Measurements from ENCODE around the gene PRTG.

Gene PRTG

DNA sequence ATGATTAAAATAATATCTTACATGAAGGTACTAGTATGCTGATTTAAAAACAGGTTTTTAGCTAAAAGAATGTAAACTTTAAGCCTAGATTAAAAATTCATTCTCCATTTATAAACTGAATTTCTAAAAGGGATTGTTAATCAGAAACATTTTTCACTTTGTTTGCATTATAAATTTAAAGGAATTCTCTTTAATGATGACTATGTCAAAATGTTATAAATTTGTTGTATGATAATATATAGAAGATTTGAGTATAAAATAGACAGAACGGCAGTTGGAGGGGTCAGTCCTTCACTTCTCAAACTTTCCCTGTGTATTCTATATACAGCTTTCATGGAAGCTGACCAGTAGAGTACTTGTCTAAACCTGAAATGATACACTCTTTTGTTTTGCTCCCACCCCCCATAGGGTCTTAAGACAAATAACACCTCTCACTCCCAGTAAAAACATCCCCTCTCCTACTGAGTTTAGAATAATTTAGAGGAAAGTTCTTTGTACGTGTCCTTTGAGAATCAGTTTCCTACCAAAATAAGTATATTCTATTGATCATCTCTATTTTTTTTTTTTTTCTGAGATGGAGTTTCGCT lies 90.0 kb downstream of the PRTG start:
- DNase-seq (ENCODE audit: low read depth) = no peak
- TF ChIP-seq, protein P1, sequence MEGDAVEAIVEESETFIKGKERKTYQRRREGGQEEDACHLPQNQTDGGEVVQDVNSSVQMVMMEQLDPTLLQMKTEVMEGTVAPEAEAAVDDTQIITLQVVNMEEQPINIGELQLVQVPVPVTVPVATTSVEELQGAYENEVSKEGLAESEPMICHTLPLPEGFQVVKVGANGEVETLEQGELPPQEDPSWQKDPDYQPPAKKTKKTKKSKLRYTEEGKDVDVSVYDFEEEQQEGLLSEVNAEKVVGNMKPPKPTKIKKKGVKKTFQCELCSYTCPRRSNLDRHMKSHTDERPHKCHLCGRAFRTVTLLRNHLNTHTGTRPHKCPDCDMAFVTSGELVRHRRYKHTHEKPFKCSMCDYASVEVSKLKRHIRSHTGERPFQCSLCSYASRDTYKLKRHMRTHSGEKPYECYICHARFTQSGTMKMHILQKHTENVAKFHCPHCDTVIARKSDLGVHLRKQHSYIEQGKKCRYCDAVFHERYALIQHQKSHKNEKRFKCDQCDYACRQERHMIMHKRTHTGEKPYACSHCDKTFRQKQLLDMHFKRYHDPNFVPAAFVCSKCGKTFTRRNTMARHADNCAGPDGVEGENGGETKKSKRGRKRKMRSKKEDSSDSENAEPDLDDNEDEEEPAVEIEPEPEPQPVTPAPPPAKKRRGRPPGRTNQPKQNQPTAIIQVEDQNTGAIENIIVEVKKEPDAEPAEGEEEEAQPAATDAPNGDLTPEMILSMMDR (IDR thresholded peaks at IDR 0.05; ENCODE audit: low read depth, low read length, missing control alignments) = no peak
- in situ Hi-C loops (cut with HindIII; ENCODE audit: low sequenced_read_pairs) = no loop called here
- H3K4me3 ChIP-seq (ENCODE audit: low read depth, low read length) = no peak overlapping the region

DNA sequence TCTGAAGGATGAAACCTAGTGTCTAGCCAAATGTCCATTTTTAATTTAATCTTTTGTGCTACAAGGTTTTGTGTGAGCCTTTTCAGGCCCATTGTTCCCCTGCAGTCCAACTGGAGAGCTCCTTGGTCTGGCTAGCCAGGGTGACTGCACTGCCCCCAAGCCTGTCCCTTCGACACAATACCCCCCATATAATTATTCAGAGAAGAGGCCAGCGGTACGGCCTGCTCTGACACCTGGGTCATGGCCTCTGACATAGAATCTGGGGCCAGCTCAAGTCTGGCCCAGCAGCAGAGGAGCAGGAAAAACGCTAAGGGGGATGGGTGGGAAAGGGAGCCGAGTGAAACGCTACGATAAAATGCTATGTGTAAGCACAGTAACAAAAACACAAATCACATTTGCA lies 90.6 kb downstream of the PRTG start:
- H3K4me3 ChIP-seq (ENCODE audit: low read depth, low read length) = no peak overlapping the region
- TF ChIP-seq, protein P1 (IDR thresholded peaks at IDR 0.05; ENCODE audit: low read depth, low read length, missing control alignments) = no peak
- in situ Hi-C loops (cut with HindIII; ENCODE audit: low sequenced_read_pairs) = no loop called here
- DNase-seq (ENCODE audit: low read depth) = no peak

GRCh38 chr15:55649058-55649423 lies 93.9 kb downstream of the PRTG start:
- in situ Hi-C loops (cut with HindIII; ENCODE audit: low sequenced_read_pairs) = no loop called here
- no peak overlapping the region for H3K4me3 ChIP-seq (ENCODE audit: low read depth, low read length)
- peak; percentile 42 for DNase-seq (ENCODE audit: low read depth)
- TF ChIP-seq, protein P1 (IDR thresholded peaks at IDR 0.05; ENCODE audit: low read depth, low read length, missing control alignments) = no peak

GRCh38 chr15:55638764-55639163 lies 104.2 kb downstream of the PRTG start:
- TF ChIP-seq, protein P1 (IDR thresholded peaks at IDR 0.05; ENCODE audit: low read depth, low read length, missing control alignments) = no peak
- no peak overlapping the region for H3K4me3 ChIP-seq (ENCODE audit: low read depth, low read length)
- in situ Hi-C loops (cut with HindIII; ENCODE audit: low sequenced_read_pairs) = no loop called here
- no peak for DNase-seq (ENCODE audit: low read depth)

DNA sequence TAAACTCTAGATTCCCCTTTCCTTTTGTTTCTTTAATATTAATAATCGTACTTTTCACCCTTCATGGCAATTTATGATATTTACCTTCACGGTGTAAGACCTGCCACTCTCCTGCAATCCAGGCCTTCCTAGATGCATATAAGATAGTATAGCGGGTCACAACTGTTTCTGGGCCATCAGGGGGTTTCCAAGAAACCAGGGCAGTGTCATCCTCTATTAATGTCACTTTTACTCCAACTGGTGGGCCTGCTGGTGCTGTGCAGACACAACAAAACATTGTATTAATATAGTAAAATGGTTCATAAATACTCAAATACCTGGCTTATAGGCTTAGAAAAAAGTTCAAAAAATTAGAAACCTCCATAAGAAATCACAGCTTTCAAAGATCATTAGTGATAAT lies 105.9 kb downstream of the PRTG start:
- TF ChIP-seq, protein P1 (IDR thresholded peaks at IDR 0.05; ENCODE audit: low read depth, low read length, missing control alignments) = no peak
- in situ Hi-C loops (cut with HindIII; ENCODE audit: low sequenced_read_pairs) = no loop called here
- DNase-seq (ENCODE audit: low read depth) = no peak

GRCh38 chr15:55633731-55634130 lies 109.2 kb downstream of the PRTG start:
- no peak overlapping the region for H3K4me3 ChIP-seq (ENCODE audit: low read depth, low read length)
- DNase-seq (ENCODE audit: low read depth) = no peak
- TF ChIP-seq, protein P1 (IDR thresholded peaks at IDR 0.05; ENCODE audit: low read depth, low read length, missing control alignments) = no peak
- in situ Hi-C loops (cut with HindIII; ENCODE audit: low sequenced_read_pairs) = no loop called here

More for the DNA sequence above, 105.9 kb downstream of the PRTG start:
- no peak overlapping the region for H3K4me3 ChIP-seq (ENCODE audit: low read depth, low read length)
